Hepatocyte (in vitro differentiated cells): Measurements from ENCODE around the gene KEAP1. TPM values are rescaled to one million over a fixed set of nuclear protein-coding genes. Genes with fewer than 3 reads are reported as not detected.

Experiments
- DNase-seq: peaks from one replicate; pipeline ENCODE4 v3.0.0-alpha.2; 2016; ENCODE audit warnings: low spot score
- H2AFZ ChIP-seq: fragments of 200-600 bp; sonication (generic); 2 replicates; pipeline ENCODE4 v1.6.0; 2016; ENCODE audit warnings: antibody characterized with exemption, mild to moderate bottlenecking
- H3K27ac ChIP-seq: fragments of 200-600 bp; sonication (generic); 2 replicates; pipeline ENCODE4 v1.5.1; 2016; ENCODE audit warnings: mild to moderate bottlenecking
- H3K27me3 ChIP-seq: fragments of 200-600 bp; sonication (generic); 2 replicates; pipeline ENCODE4 v1.6.1; 2016
- H3K36me3 ChIP-seq: fragments of 200-600 bp; sonication (generic); replicated peaks from 2 replicates; pipeline ENCODE4 v1.5.1; 2016; ENCODE audit warnings: low read depth; ENCODE audit not compliant: insufficient read depth
- H3K4me1 ChIP-seq: fragments of 200-600 bp; sonication (generic); 2 replicates; pipeline ENCODE4 v1.5.1; 2016; ENCODE audit warnings: mild to moderate bottlenecking, moderate library complexity; ENCODE audit not compliant: insufficient read depth
- H3K4me2 ChIP-seq: fragments of 200-600 bp; sonication (generic); 2 replicates; pipeline ENCODE4 v1.6.0; 2016
- H3K4me3 ChIP-seq: fragments of 200-600 bp; sonication (generic); 2 replicates; pipeline ENCODE4 v1.5.1; 2016; ENCODE audit warnings: mild to moderate bottlenecking
- H3K79me2 ChIP-seq: fragments of 200-600 bp; sonication (generic); 2 replicates; pipeline ENCODE4 v1.6.0; 2017; ENCODE audit warnings: mild to moderate bottlenecking
- H3K9me2 ChIP-seq: fragments of 200-600 bp; sonication (generic); replicated peaks from 2 replicates; pipeline ENCODE4 v1.6.0; 2017; ENCODE audit warnings: mild to moderate bottlenecking; ENCODE audit not compliant: insufficient read depth
- H3K9me3 ChIP-seq: fragments of 200-600 bp; sonication (generic); 2 replicates; pipeline ENCODE4 v1.5.1; 2016; ENCODE audit warnings: low read depth, mild to moderate bottlenecking
- H4K20me1 ChIP-seq: fragments of 200-600 bp; sonication (generic); 2 replicates; pipeline ENCODE4 v1.6.0; 2016; ENCODE audit warnings: mild to moderate bottlenecking; ENCODE audit not compliant: insufficient read depth, poor library complexity, severe bottlenecking
- CTCF ChIP-seq: fragments of 200-600 bp; sonication (generic); IDR thresholded peaks from 2 replicates; pipeline ENCODE4 v1.5.1; 2016; ENCODE audit warnings: antibody characterized with exemption, mild to moderate bottlenecking; ENCODE audit not compliant: poor library complexity
- EZH2 ChIP-seq: fragments of 200-600 bp; sonication (generic); IDR thresholded peaks from 2 replicates; pipeline ENCODE4 v1.6.1; 2016; ENCODE audit warnings: antibody characterized with exemption, mild to moderate bottlenecking, borderline replicate concordance
- EZH2phosphoT487 ChIP-seq: fragments of 200-600 bp; sonication (generic); IDR thresholded peaks from one replicate; pipeline ENCODE4 v1.6.1; 2018; ENCODE audit warnings: antibody characterized with exemption, mild to moderate bottlenecking, low read depth, moderate library complexity; ENCODE audit not compliant: unreplicated experiment, severe bottlenecking
- WGBS: methylation state at CpG from one replicate; pipeline ENCODE4 v1.1.6; 2016; ENCODE audit warnings: low lambda C conversion rate; ENCODE audit errors: missing lambda C conversion rate; 5-methylcytosine and 5-hydroxymethylcytosine counted together
- polyA plus RNA-seq: library from polyadenylated mRNA; unstranded; fragments of >200 nt; fragmentation: Nextera tagmentation; extraction: Ambion mirVana; gene quantifications from 2 replicates; pipeline ENCODE4 v1.2.1, GENCODE V29; 2016
- total RNA-seq: library from RNA; depleted of rRNA; stranded (reverse); fragments of >200 nt; gene quantifications from 2 replicates; pipeline ENCODE4 v1.2.3, GENCODE V29; 2014

The KEAP1 gene
- total and polyA plus RNA-seq, 2 experiments from 2014 or later = 48.2 to 66.8 TPM

GRCh38 chr19:10450191-10450852 lies 52.8 kb downstream of the KEAP1 start:
- H2AFZ ChIP-seq = no peak overlapping the region
- DNase-seq = no peak
- H3K9me2 ChIP-seq = no peaks in the 10 kb centered on the region
- H3K9me3 ChIP-seq = no peaks in the 10 kb centered on the region
- H3K4me1 ChIP-seq = no peaks in the 10 kb centered on the region
- no peak overlapping the region for H3K27ac ChIP-seq
- H3K27me3 ChIP-seq = no peaks in the 10 kb centered on the region
- no peak overlapping the region for H3K4me3 ChIP-seq
- no peak for TF ChIP-seq EZH2
- TF ChIP-seq EZH2phosphoT487 = no peak
- TF ChIP-seq CTCF = no peak
- no peaks in the 10 kb centered on the region for H3K36me3 ChIP-seq
- no peaks in the 10 kb centered on the region for H4K20me1 ChIP-seq
- H3K79me2 ChIP-seq = no peaks in the 10 kb centered on the region
- no peak overlapping the region for H3K4me2 ChIP-seq
- 91% methylated on average over 14 of the region's 14 CpGs for WGBS

- H3K4me1 ChIP-seq = no peaks in the 10 kb centered on the region
- H3K4me3 ChIP-seq = no peak overlapping the region
- H3K79me2 ChIP-seq = no peaks in the 10 kb centered on the region
- no peak for DNase-seq
- no peaks in the 10 kb centered on the region for H3K9me3 ChIP-seq
- no peak overlapping the region for H3K27ac ChIP-seq
- no peaks in the 10 kb centered on the region for H3K27me3 ChIP-seq
- H3K9me2 ChIP-seq = no peaks in the 10 kb centered on the region
- WGBS = 96% methylated on average over 7 of the region's 7 CpGs
- no peak overlapping the region for H2AFZ ChIP-seq
- H4K20me1 ChIP-seq = no peaks in the 10 kb centered on the region
- H3K36me3 ChIP-seq = no peaks in the 10 kb centered on the region
- no peak overlapping the region for H3K4me2 ChIP-seq
- TF ChIP-seq CTCF = no peak
- TF ChIP-seq EZH2phosphoT487 = no peak
- no peak for TF ChIP-seq EZH2
Measured at GRCh38 chr19:10449037-10449436, 54.1 kb downstream of the KEAP1 start.

- H3K9me3 ChIP-seq = no peaks in the 10 kb centered on the region
- 91% methylated on average over 3 of the region's 3 CpGs for WGBS
- no peaks in the 10 kb centered on the region for H4K20me1 ChIP-seq
- no peaks in the 10 kb centered on the region for H3K4me1 ChIP-seq
- H3K9me2 ChIP-seq = no peaks in the 10 kb centered on the region
- H3K4me2 ChIP-seq = no peak overlapping the region
- H2AFZ ChIP-seq = no peak overlapping the region
- H3K27me3 ChIP-seq = no peaks in the 10 kb centered on the region
- H3K36me3 ChIP-seq = no peaks in the 10 kb centered on the region
- no peak overlapping the region for H3K4me3 ChIP-seq
- H3K79me2 ChIP-seq = no peaks in the 10 kb centered on the region
- no peak for DNase-seq
- H3K27ac ChIP-seq = no peak overlapping the region
- no peak for TF ChIP-seq EZH2
- TF ChIP-seq CTCF = no peak
- TF ChIP-seq EZH2phosphoT487 = no peak
Measured at GRCh38 chr19:10442698-10443097, 60.5 kb downstream of the KEAP1 start.
